Ascending aorta (tissue), 2 donors: Measurements from ENCODE around the gene EBF3. TPM values are rescaled to one million over a fixed set of nuclear protein-coding genes. Genes with fewer than 3 reads are reported as not detected.

Experiments used
- DNase-seq, 2 donors: peaks; one replicate each; pipeline ENCODE4 v3.0.0-alpha.2; 2019; ENCODE audit warnings: low spot score in 2 of 2
- H3K27ac ChIP-seq, 2 donors: fragments of 200-600 bp; sonication (generic); one replicate each; pipeline ENCODE4 v1.5.1; 2016 to 2017; ENCODE audit warnings: mild to moderate bottlenecking in 1 of 2
- H3K27me3 ChIP-seq: fragments of 200-600 bp; sonication (generic); one replicate; pipeline ENCODE4 v1.5.1; 2017
- H3K36me3 ChIP-seq, 2 donors: fragments of 200-600 bp; sonication (generic); one replicate each; pipeline ENCODE4 v1.5.1; 2016
- H3K4me1 ChIP-seq, 2 donors: fragments of 200-600 bp; sonication (generic); one replicate each; pipeline ENCODE4 v1.5.1; 2016 to 2017; ENCODE audit warnings: mild to moderate bottlenecking in 1 of 2
- H3K4me3 ChIP-seq, 2 donors: fragments of 200-600 bp; sonication (generic); one replicate each; pipeline ENCODE4 v1.5.1; 2016 to 2017; ENCODE audit warnings: mild to moderate bottlenecking in 1 of 2
- H3K9me3 ChIP-seq, 2 donors: fragments of 200-600 bp; sonication (generic); one replicate each; pipeline ENCODE4 v1.5.1; 2016
- CTCF ChIP-seq, 3 experiments: fragments of 200-600 bp in 2 of 3; fragments of 450-650 bp in 1 of 3; sonication (generic) in 2 of 3; IDR thresholded peaks; one replicate each; pipeline ENCODE4 v1.5.1; 2016 to 2019; ENCODE audit warnings: antibody characterized with exemption in 3 of 3, mild to moderate bottlenecking in 1 of 3, moderate library complexity in 1 of 3
- intact Hi-C: fragments of 100-400 bp; cut with DNase I; formaldehyde crosslinking; loops from one replicate; pipeline ENCODE4 v1.15.1; 2023
- total RNA-seq: library from RNA; depleted of rRNA; stranded (reverse); fragments of >200 nt; gene quantifications from one replicate; pipeline ENCODE4 v1.1.0, GENCODE V29; 2016

Gene EBF3
- total RNA-seq, 1 donor from 2014 or later: 20.2 TPM

- TF ChIP-seq CTCF (IDR thresholded peaks at IDR 0.05): no peak
- DNase-seq: no peak
- Histone ChIP-seq H3K4me3 (no peak overlapping the region), H3K27me3 (no peaks in the 10 kb centered on the region), H3K36me3 (no peaks in the 10 kb centered on the region), H3K27ac (no peak overlapping the region), H3K9me3 (no peaks in the 10 kb centered on the region), H3K4me1 (no peaks in the 10 kb centered on the region)
- intact Hi-C loops: no loop called here
These were observed 55.7 kb downstream of the EBF3 start for GRCh38 chr10:129908406-129908805.

GRCh38 chr10:129905553-129905952, 58.5 kb downstream of the EBF3 start:
- intact Hi-C loops: no loop called here
- no peaks in the 10 kb centered on the region for H3K27me3 ChIP-seq
- no peak for TF ChIP-seq CTCF (IDR thresholded peaks at IDR 0.05)
- H3K4me1 ChIP-seq: no peaks in the 10 kb centered on the region
- H3K36me3 ChIP-seq: no peaks in the 10 kb centered on the region
- no peaks in the 10 kb centered on the region for H3K9me3 ChIP-seq
- no peak for DNase-seq
- H3K4me3 ChIP-seq: no peak overlapping the region
- no peak overlapping the region for H3K27ac ChIP-seq

- intact Hi-C loops: no loop called here
- no peaks in the 10 kb centered on the region for H3K9me3 ChIP-seq
These were observed 59.8 kb downstream of the EBF3 start for GRCh38 chr10:129904323-129904722.

GRCh38 chr10:129901389-129902006, 62.6 kb downstream of the EBF3 start:
- Histone ChIP-seq H3K27me3 (no peaks in the 10 kb centered on the region), H3K36me3 (no peaks in the 10 kb centered on the region), H3K27ac (no peak overlapping the region), H3K9me3 (no peaks in the 10 kb centered on the region), H3K4me1 (no peaks in the 10 kb centered on the region), H3K4me3 (no peak overlapping the region)
- DNase-seq: no peak
- TF ChIP-seq CTCF (IDR thresholded peaks at IDR 0.05): no peak
- intact Hi-C loops: no loop called here

More at GRCh38 chr10:129904323-129904722, 59.8 kb downstream of the EBF3 start:
- H3K4me3 ChIP-seq: no peak overlapping the region
- no peak overlapping the region for H3K27ac ChIP-seq
- TF ChIP-seq CTCF (IDR thresholded peaks at IDR 0.05): no peak
- H3K36me3 ChIP-seq: no peaks in the 10 kb centered on the region
- no peak for DNase-seq
- H3K27me3 ChIP-seq: no peaks in the 10 kb centered on the region
- no peaks in the 10 kb centered on the region for H3K4me1 ChIP-seq

GRCh38 chr10:129900825-129901224, 63.2 kb downstream of the EBF3 start:
- no peak for TF ChIP-seq CTCF (IDR thresholded peaks at IDR 0.05)
- H3K36me3 ChIP-seq: no peaks in the 10 kb centered on the region
- no peaks in the 10 kb centered on the region for H3K4me1 ChIP-seq
- intact Hi-C loops: no loop called here
- no peaks in the 10 kb centered on the region for H3K27me3 ChIP-seq
- H3K4me3 ChIP-seq: no peak overlapping the region
- H3K9me3 ChIP-seq: no peaks in the 10 kb centered on the region
- no peak overlapping the region for H3K27ac ChIP-seq
- DNase-seq: no peak
